Activated CD8-positive, alpha-beta T cell treated with anti-CD3 and anti-CD28 coated beads for 36 hours (primary cell): ENCODE results near the gene ZBTB32. TPM values are rescaled to one million over a fixed set of nuclear protein-coding genes. Genes with fewer than 3 reads are reported as not detected.

Experiments
- ATAC-seq: fragments of 200-7000 bp; cut with Tn5 transposase; one replicate; pipeline ENCODE4 v1.10.0; 2021; ENCODE audit warnings: mild to moderate bottlenecking, moderate library complexity
- CTCF ChIA-PET: fragments of 350-600 bp; sonication (Branson Sonifier 250); formaldehyde crosslinking; loops from one replicate; lab custom pipeline; 2021; ENCODE audit warnings: antibody characterized with exemption; lab: Charles Lee
- POLR2A ChIA-PET: fragments of 350-600 bp; sonication (Branson Sonifier 250); formaldehyde crosslinking; loops from one replicate; lab custom pipeline; 2021; ENCODE audit warnings: antibody characterized with exemption; lab: Charles Lee
- DNase-seq: peaks from one replicate; pipeline ENCODE4 v3.0.0-alpha.2; 2020
- H3K27ac Mint-ChIP-seq: one replicate; pipeline ENCODE4 v1.8.0; 2021; ENCODE audit warnings: mild to moderate bottlenecking, mixed read lengths
- H3K27me3 Mint-ChIP-seq: one replicate; pipeline ENCODE4 v1.8.0; 2021; ENCODE audit warnings: mixed read lengths
- H3K36me3 Mint-ChIP-seq: one replicate; pipeline ENCODE4 v1.8.0; 2021; ENCODE audit warnings: low read depth, mixed read lengths
- H3K4me1 Mint-ChIP-seq: one replicate; pipeline ENCODE4 v1.8.0; 2021; ENCODE audit warnings: low read depth, mixed read lengths
- H3K4me3 Mint-ChIP-seq: one replicate; pipeline ENCODE4 v1.8.0; 2021; ENCODE audit warnings: mild to moderate bottlenecking, moderate library complexity, mixed read lengths
- H3K9me3 Mint-ChIP-seq: one replicate; pipeline ENCODE4 v1.8.0; 2021; ENCODE audit warnings: mixed read lengths
- intact Hi-C: fragments of 100-400 bp; cut with micrococcal nuclease; formaldehyde crosslinking; loops from one replicate; pipeline ENCODE4 v1.10.0; 2022
- total RNA-seq, 2 experiments: library from RNA; stranded (reverse); gene quantifications; one replicate each; pipeline ENCODE4 v1.2.3, GENCODE V29; 2021
- TF ChIP-seq, protein P1 (sequence below): fragments of 200-600 bp; IDR thresholded peaks from one replicate; pipeline ENCODE4 v1.8.0; 2022; ENCODE audit warnings: antibody characterized with exemption, mild to moderate bottlenecking

Gene ZBTB32
- total RNA-seq, 2 experiments from 2014 or later, result 410 to 420 TPM

DNA sequence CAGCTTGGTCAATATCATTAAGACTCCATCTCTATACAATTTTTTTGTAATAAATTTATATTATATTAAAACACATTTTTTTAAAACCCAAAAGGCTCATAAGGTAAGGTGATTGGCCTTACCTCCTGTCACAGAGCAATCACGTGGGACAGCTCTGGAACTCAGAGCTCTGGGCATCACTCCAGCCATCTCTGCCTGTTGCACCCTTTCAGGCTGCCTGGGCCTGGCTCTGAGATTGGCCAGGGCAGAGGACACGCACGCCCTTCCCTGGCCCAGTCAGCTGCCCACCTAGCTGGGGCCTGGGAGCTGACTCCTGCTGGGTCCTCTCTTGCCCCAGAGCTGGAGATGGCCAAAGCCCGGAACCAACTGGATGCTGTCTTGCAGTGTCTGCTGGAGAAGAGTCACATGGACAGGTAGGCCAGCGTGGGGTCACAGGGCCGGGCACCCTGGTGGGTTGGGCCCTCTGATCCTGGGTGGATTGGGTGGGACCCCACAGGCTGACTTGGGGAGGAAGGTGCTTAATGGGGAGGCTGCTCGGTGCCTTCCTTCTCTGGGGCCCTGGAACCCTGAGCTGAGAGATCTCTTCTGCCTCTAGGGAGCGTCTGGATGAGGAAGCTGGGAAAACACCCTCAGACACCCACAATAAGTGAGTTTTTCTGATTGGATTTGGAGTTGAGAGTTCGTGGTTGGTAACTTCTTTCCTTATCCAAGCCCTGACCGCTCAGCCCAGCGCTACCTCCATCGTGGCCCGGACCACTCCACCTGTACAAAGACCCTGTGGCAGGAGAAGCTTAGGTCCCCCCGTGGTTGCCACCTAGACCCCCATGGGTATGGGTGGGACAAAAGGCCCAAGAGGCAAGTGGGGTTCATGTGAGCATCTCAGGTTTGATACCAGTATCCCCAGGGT, 47.7 kb downstream of the ZBTB32 start:
- no peak for ATAC-seq

DNA sequence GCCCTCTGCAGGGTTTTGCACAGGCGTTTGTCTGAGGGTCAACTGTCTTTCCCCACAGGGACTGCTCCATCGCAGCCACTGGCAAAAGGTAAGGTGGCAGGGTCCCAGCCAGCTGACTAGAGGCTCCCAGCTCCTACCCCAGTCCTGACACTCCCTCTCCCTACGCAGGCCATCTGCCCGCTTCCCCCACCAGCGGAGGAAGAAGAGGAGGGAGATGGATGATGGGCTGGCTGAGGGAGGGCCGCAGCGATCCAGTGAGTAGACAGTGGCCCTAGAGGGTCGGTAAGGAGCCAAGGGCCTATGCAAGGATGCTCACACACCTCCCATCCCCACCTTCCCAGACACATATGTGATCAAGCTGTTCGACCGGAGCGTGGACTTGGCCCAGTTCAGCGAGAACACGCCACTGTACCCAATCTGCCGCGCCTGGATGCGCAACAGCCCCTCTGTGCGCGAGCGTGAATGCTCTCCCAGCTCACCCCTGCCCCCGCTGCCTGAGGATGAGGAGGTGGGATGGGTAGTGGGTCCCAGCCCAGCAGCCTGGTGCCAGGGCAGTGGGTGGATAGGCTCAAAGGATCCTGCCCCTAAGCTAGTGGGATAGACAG, 48.5 kb downstream of the ZBTB32 start:
- ATAC-seq (no peak), DNase-seq (no peak)
- intact Hi-C loops, result no loop called here
- ChIA-PET CTCF (no interaction called here), POLR2A (interaction anchor here (0.8 to 2.3 kb wide), 6 partner anchors 10 to 37 kb away, joined by 3 to 9 read pairs (median 4); partner anchors contain the start of genes IGFLR1 and KMT2B)
- peaks cover 27% of the 10 kb centered on the region for H3K4me1 Mint-ChIP-seq
- no peak overlapping the region for H3K4me3 Mint-ChIP-seq
- no peaks in the 10 kb centered on the region for H3K9me3 Mint-ChIP-seq
- TF ChIP-seq, protein P1, sequence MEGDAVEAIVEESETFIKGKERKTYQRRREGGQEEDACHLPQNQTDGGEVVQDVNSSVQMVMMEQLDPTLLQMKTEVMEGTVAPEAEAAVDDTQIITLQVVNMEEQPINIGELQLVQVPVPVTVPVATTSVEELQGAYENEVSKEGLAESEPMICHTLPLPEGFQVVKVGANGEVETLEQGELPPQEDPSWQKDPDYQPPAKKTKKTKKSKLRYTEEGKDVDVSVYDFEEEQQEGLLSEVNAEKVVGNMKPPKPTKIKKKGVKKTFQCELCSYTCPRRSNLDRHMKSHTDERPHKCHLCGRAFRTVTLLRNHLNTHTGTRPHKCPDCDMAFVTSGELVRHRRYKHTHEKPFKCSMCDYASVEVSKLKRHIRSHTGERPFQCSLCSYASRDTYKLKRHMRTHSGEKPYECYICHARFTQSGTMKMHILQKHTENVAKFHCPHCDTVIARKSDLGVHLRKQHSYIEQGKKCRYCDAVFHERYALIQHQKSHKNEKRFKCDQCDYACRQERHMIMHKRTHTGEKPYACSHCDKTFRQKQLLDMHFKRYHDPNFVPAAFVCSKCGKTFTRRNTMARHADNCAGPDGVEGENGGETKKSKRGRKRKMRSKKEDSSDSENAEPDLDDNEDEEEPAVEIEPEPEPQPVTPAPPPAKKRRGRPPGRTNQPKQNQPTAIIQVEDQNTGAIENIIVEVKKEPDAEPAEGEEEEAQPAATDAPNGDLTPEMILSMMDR, result no peak
- H3K27me3 Mint-ChIP-seq, result peaks cover 7% of the 10 kb centered on the region
- no peak overlapping the region for H3K27ac Mint-ChIP-seq
- H3K36me3 Mint-ChIP-seq, result peaks cover 19% of the 10 kb centered on the region

More for the DNA sequence above, 47.7 kb downstream of the ZBTB32 start:
- peaks cover 20% of the 10 kb centered on the region for H3K36me3 Mint-ChIP-seq
- no peak overlapping the region for H3K4me3 Mint-ChIP-seq
- no peaks in the 10 kb centered on the region for H3K9me3 Mint-ChIP-seq
- peaks cover 30% of the 10 kb centered on the region for H3K4me1 Mint-ChIP-seq
- H3K27me3 Mint-ChIP-seq, result peaks cover 7% of the 10 kb centered on the region
- POLR2A ChIA-PET, result interaction anchor here (0.8 to 2.3 kb wide), 5 partner anchors 9 to 37 kb away, joined by 3 to 9 read pairs (median 4); partner anchors contain the start of genes IGFLR1 and KMT2B
- CTCF ChIA-PET, result interaction anchor here (0.6 to 1.2 kb wide), 3 partner anchors 39 to 203 kb away, joined by 3 to 6 read pairs (median 3); no protein-coding TSS in a partner anchor
- no peak for DNase-seq
- TF ChIP-seq, protein P1, result no peak
- H3K27ac Mint-ChIP-seq, result no peak overlapping the region
- intact Hi-C loops, result no loop called here

DNA sequence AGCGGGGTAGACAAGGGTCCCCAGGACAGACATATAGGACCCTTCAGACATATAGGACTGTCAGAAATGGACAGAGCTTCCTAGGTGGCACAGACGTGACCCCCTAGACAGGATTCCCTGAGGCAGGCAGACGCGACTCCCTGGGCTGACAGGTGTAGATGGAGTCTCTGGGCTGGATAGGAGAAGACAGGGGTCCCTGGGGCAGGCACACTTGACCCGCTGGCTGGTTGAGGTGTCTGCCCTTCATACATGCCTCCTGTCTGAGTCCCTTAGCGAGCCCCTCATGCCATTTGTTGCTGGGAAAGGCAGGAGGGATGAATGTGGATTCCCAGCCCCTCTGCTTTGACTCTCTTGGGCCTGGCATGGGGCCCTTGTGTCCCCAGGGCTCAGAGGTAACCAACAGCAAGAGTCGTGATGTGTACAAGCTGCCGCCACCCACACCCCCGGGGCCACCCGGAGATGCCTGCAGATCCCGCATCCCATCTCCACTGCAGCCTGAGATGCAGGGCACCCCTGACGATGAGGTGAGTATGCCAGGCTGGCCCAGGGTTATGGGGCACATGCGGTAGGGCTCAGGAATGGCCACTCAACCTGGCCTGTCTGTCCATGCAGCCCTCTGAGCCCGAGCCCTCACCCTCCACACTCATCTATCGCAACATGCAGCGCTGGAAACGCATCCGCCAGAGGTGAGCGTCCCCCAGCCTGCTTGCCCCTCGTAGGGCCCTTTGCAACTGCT, 49.4 kb downstream of the ZBTB32 start:
- intact Hi-C loops, result no loop called here
- Mint-ChIP-seq H3K9me3 (no peaks in the 10 kb centered on the region), H3K4me3 (no peak overlapping the region), H3K27ac (no peak overlapping the region), H3K4me1 (peaks cover 24% of the 10 kb centered on the region), H3K27me3 (peaks cover 7% of the 10 kb centered on the region), H3K36me3 (peaks cover 16% of the 10 kb centered on the region)
- CTCF ChIA-PET, result no interaction called here
- no peak for DNase-seq
- POLR2A ChIA-PET, result interaction anchor here (1.0 to 2.3 kb wide), 3 partner anchors 11 to 14 kb away, joined by 3 to 9 read pairs (median 4); partner anchors contain the start of gene IGFLR1
- TF ChIP-seq, protein P1, result no peak
- no peak for ATAC-seq

GRCh38 chr19:35754370-35755130, 50.2 kb downstream of the ZBTB32 start:
- Mint-ChIP-seq H3K27me3 (peaks cover 7% of the 10 kb centered on the region), H3K9me3 (no peaks in the 10 kb centered on the region), H3K4me3 (no peak overlapping the region), H3K27ac (no peak overlapping the region), H3K36me3 (peaks cover 20% of the 10 kb centered on the region), H3K4me1 (peaks cover 25% of the 10 kb centered on the region)
- POLR2A ChIA-PET, result interaction anchor here (1.1 to 1.4 kb wide), 3 partner anchors 9 to 18 kb away, joined by 3 to 4 read pairs (median 3); partner anchors contain the start of genes PSENEN and U2AF1L4
- DNase-seq, result no peak
- CTCF ChIA-PET, result no interaction called here
- no peak for ATAC-seq
- intact Hi-C loops, result no loop called here
- TF ChIP-seq, protein P1, result no peak
